Measurements from ENCODE around the gene SNAPIN. TPM values are rescaled to one million over a fixed set of nuclear protein-coding genes. Genes with fewer than 3 reads are reported as not detected.

The SNAPIN gene
- total and polyA plus RNA-seq, 9 of the 15 experiments (the other 6 are each of a cell fraction or from before 2014, with no cell fraction given): 11.2 to 43.9 (median 32.3) TPM

DNA sequence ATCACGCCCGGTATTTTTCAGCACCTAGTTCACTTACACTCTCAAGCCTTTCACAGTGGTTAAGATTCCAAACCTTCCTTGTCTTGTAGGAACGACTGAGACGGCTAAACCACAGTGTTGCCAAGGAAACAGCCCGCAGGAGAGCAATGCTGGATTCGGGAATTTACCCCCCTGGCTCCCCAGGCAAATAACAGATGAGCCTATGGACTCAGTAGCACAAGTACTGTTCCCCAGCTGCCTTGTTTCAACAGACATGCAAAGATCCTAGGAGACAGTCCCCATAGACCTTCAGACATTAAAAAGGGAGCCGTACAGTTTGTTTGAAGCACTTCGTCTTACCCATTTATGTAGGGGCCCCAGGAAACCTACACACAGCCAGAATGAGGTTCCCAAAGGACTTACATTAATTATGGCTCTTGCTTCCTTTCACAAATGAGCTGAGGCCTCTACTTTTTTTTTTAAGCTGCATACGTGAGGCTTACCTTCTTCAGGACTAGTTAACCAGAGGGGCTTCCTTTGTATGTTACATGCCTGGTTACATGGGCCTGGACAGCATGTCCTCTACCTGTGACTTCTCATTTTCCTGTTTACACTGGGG lies 2.7 kb downstream of the SNAPIN start:
- BruUV-seq (replicated peaks): TSS peak; percentile 33
- WGBS (ENCODE audit: insufficient coverage, low coverage, missing lambda C conversion rate): 73% methylated on average over 9 of the region's 9 CpGs
- H3K4me3 ChIP-seq: no peak overlapping the region
- peaks cover 58% of the 10 kb centered on the region for H3K36me3 ChIP-seq (ENCODE audit: control insufficient read depth, insufficient read depth, low read length)
- no peak overlapping the region for H3K4me2 ChIP-seq (ENCODE audit: insufficient read depth, low read length)
- in situ Hi-C loops (cut with MboI): no loop called here
- no peaks in the 10 kb centered on the region for H3K27me3 ChIP-seq (ENCODE audit: control insufficient read depth in 2 of 2, insufficient read depth in 2 of 2, low read length in 2 of 2)
- H3K9ac ChIP-seq (ENCODE audit: insufficient read depth in 1 of 2, low read depth in 2 of 2, low read length in 2 of 2): no peak overlapping the region
- H3K9me3 ChIP-seq (replicated peaks; ENCODE audit: control insufficient read depth, insufficient read depth, low read depth, low read length): no peaks in the 10 kb centered on the region
- peak in 1 of 4 experiments; percentile 18 for DNase-seq (ENCODE audit: extremely low read depth in 1 of 4, low spot score in 3 of 4)
- ATAC-seq: peak; percentile 13
- peak overlapping the region; percentile 10; the same call in 1 of the 3 replicates for H3K27ac ChIP-seq (ENCODE audit: extremely low read depth, low read depth, low read length)
- ChIA-PET POLR2A (interaction anchor here (0.8 to 6.1 kb wide), 5 partner anchors 9 to 140 kb away, joined by 3 to 51 read pairs (median 10); partner anchors contain the start of genes CHTOP, ILF2 and S100A13), CTCF (ENCODE audit: low intra/inter-chr PET ratio) (no interaction called here)
- H3K9me1 ChIP-seq (ENCODE audit: control insufficient read depth, insufficient read depth, low read length): no peaks in the 10 kb centered on the region
- H2AFZ ChIP-seq (ENCODE audit: low read depth, low read length): no peak overlapping the region
- H3K79me2 ChIP-seq (ENCODE audit: control insufficient read depth, insufficient read depth, low read length): peaks cover 13% of the 10 kb centered on the region
- H3K4me1 ChIP-seq (replicated peaks in 1 of 2; ENCODE audit: control insufficient read depth in 2 of 2, insufficient read depth in 2 of 2, low read length in 2 of 2): peaks cover 3 to 16% of the 10 kb centered on the region in 2 experiments; a peak in 4 of 5 replicates
- FAIRE-seq: no peak
- no peaks in the 10 kb centered on the region for H4K20me1 ChIP-seq (replicated peaks; ENCODE audit: control insufficient read depth, insufficient read depth, low read length)
- intact Hi-C loops (cut with micrococcal nuclease): no loop called here
- no peak for TF ChIP-seq XRCC5 (IDR thresholded peaks at IDR 0.05; ENCODE audit: low read depth, low read length)
- no peak for TF ChIP-seq CSDE1 (IDR thresholded peaks at IDR 0.05)
- no peak for TF ChIP-seq ELF1 (tag; IDR thresholded peaks at IDR 0.05)
- TF ChIP-seq CBFA2T3 (IDR thresholded peaks at IDR 0.05): no peak
- TF ChIP-seq KDM4B (IDR thresholded peaks at IDR 0.05; ENCODE audit: borderline replicate concordance in 2 of 2, low read depth in 1 of 2): no peak
- no peak for TF ChIP-seq SRSF9 (IDR thresholded peaks at IDR 0.05; ENCODE audit: borderline replicate concordance, low read depth, low read length)
- TF ChIP-seq, protein P1, sequence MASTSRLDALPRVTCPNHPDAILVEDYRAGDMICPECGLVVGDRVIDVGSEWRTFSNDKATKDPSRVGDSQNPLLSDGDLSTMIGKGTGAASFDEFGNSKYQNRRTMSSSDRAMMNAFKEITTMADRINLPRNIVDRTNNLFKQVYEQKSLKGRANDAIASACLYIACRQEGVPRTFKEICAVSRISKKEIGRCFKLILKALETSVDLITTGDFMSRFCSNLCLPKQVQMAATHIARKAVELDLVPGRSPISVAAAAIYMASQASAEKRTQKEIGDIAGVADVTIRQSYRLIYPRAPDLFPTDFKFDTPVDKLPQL (IDR thresholded peaks at IDR 0.05; ENCODE audit: extremely low read depth, insufficient read length): no peak
- TF ChIP-seq, protein P2, sequence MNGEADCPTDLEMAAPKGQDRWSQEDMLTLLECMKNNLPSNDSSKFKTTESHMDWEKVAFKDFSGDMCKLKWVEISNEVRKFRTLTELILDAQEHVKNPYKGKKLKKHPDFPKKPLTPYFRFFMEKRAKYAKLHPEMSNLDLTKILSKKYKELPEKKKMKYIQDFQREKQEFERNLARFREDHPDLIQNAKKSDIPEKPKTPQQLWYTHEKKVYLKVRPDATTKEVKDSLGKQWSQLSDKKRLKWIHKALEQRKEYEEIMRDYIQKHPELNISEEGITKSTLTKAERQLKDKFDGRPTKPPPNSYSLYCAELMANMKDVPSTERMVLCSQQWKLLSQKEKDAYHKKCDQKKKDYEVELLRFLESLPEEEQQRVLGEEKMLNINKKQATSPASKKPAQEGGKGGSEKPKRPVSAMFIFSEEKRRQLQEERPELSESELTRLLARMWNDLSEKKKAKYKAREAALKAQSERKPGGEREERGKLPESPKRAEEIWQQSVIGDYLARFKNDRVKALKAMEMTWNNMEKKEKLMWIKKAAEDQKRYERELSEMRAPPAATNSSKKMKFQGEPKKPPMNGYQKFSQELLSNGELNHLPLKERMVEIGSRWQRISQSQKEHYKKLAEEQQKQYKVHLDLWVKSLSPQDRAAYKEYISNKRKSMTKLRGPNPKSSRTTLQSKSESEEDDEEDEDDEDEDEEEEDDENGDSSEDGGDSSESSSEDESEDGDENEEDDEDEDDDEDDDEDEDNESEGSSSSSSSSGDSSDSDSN (IDR thresholded peaks at IDR 0.05; ENCODE audit: borderline replicate concordance in 1 of 2, low read depth in 2 of 2, low read length in 2 of 2): no peak
- no peak for TF ChIP-seq TAF9B (IDR thresholded peaks at IDR 0.05; ENCODE audit: partially characterized antibody)
- TF ChIP-seq SMAD1 (IDR thresholded peaks at IDR 0.05; ENCODE audit: low read depth, low read length, partially characterized antibody): no peak
- TF ChIP-seq CCAR2 (IDR thresholded peaks at IDR 0.05; ENCODE audit: low read depth, low read length): no peak
- no peak for TF ChIP-seq CBX5 (IDR thresholded peaks at IDR 0.05; ENCODE audit: borderline replicate concordance, low read depth)
- TF ChIP-seq ZZZ3 (IDR thresholded peaks at IDR 0.05): no peak
- TF ChIP-seq SIN3A (IDR thresholded peaks at IDR 0.05; ENCODE audit: borderline replicate concordance in 2 of 2, control insufficient read depth in 1 of 2, low read depth in 2 of 2, low read length in 2 of 2): peak in 1 of 2 experiments; percentile 61; a peak in 1 of 4 replicates
- no peak for TF ChIP-seq MCM2 (IDR thresholded peaks at IDR 0.05; ENCODE audit: low read depth)
- no peak for TF ChIP-seq MTA2 (IDR thresholded peaks at IDR 0.05; ENCODE audit: low read depth)
- TF ChIP-seq DIDO1 (tag; IDR thresholded peaks at IDR 0.05; ENCODE audit: low read depth): no peak
- no peak for TF ChIP-seq DACH1 (IDR thresholded peaks at IDR 0.05; ENCODE audit: partially characterized antibody)
- TF ChIP-seq, protein P3, sequence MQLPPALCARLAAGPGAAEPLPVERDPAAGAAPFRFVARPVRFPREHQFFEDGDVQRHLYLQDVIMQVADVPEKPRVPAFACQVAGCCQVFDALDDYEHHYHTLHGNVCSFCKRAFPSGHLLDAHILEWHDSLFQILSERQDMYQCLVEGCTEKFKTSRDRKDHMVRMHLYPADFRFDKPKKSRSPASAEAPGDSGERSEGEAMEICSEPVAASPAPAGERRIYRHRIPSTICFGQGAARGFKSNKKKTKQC (CRISPR knock-in tag; IDR thresholded peaks at IDR 0.05): no peak

All from K562 (cell line).